A673 (cell line): ENCODE results near the gene DDX41. TPM values are rescaled to one million over a fixed set of nuclear protein-coding genes. Genes with fewer than 3 reads are reported as not detected.

Experiments
- BruUV-seq: library from RNA; stranded (reverse); fragments of 400-500 nt; replicated peaks from 2 replicates; lab custom pipeline; 2021; lab: Mats Ljungman, UMichigan
- CTCF ChIA-PET: fragments of 300-600 bp; sonication (Branson Sonifier 250); formaldehyde crosslinking; loops from one replicate; lab custom pipeline; 2022; ENCODE audit warnings: antibody characterized with exemption; lab: Charles Lee
- POLR2A ChIA-PET: fragments of 300-600 bp; sonication (Branson Sonifier 250); formaldehyde crosslinking; loops from one replicate; lab custom pipeline; 2022; ENCODE audit warnings: antibody characterized with exemption; ENCODE audit not compliant: low non-redundant PET; lab: Charles Lee
- DNase-seq: peaks from one replicate; pipeline ENCODE4 v3.0.0-alpha.2; 2015; ENCODE audit warnings: low spot score
- H3K27ac ChIP-seq: fragments of 200-600 bp; sonication (generic); 2 replicates; pipeline ENCODE4 v1.5.1; 2016; ENCODE audit warnings: mixed run types, low read depth, mild to moderate bottlenecking, mixed read lengths, antibody characterized with exemption, low read length; ENCODE audit not compliant: poor library complexity, severe bottlenecking
- H3K27me3 ChIP-seq: fragments of 200-600 bp; sonication (generic); replicated peaks from 2 replicates; pipeline ENCODE4 v1.6.1; 2017; ENCODE audit warnings: mixed run types, low read depth, mild to moderate bottlenecking, mixed read lengths, antibody characterized with exemption, low read length; ENCODE audit not compliant: insufficient read depth, poor library complexity
- H3K36me3 ChIP-seq: fragments of 200-600 bp; sonication (generic); 2 replicates; pipeline ENCODE4 v1.6.1; 2016; ENCODE audit warnings: mixed run types, mild to moderate bottlenecking, mixed read lengths, antibody characterized with exemption, low read length; ENCODE audit not compliant: insufficient read depth, poor library complexity, severe bottlenecking
- H3K4me1 ChIP-seq: fragments of 200-600 bp; sonication (generic); 2 replicates; pipeline ENCODE4 v1.6.1; 2017; ENCODE audit warnings: mixed run types, mild to moderate bottlenecking, mixed read lengths, antibody characterized with exemption, low read length; ENCODE audit not compliant: insufficient read depth, poor library complexity, severe bottlenecking
- H3K4me3 ChIP-seq: fragments of 200-600 bp; sonication (generic); 2 replicates; pipeline ENCODE4 v1.5.1; 2016; ENCODE audit warnings: low read depth, mixed run types, mild to moderate bottlenecking, mixed read lengths, low read length; ENCODE audit not compliant: poor library complexity, severe bottlenecking
- H3K9me3 ChIP-seq: fragments of 200-600 bp; sonication (generic); 2 replicates; pipeline ENCODE4 v1.6.1; 2016; ENCODE audit warnings: mixed run types, low read depth, mild to moderate bottlenecking, mixed read lengths, antibody characterized with exemption, low read length; ENCODE audit not compliant: poor library complexity, severe bottlenecking
- CTCF ChIP-seq: fragments of 300-800, 200-600 bp; sonication (generic); conservative IDR thresholded peaks from 2 replicates; pipeline ENCODE4 v1.5.1; 2017; ENCODE audit warnings: low read depth, mild to moderate bottlenecking, antibody characterized with exemption, low read length, moderate library complexity, mixed read lengths
- EZH2 ChIP-seq: fragments of 200-600 bp; sonication (generic); IDR thresholded peaks from 2 replicates; pipeline ENCODE4 v1.6.1; 2017; ENCODE audit warnings: borderline replicate concordance, low read depth, mild to moderate bottlenecking, mixed read lengths, antibody characterized with exemption, low read length; ENCODE audit not compliant: poor library complexity, severe bottlenecking
- intact Hi-C: fragments of 100-400 bp; cut with micrococcal nuclease; formaldehyde crosslinking; loops from one replicate; pipeline ENCODE4 v1.10.0; 2022; ENCODE audit not compliant: unreplicated experiment
- total RNA-seq: library from RNA; stranded (reverse); gene quantifications from 2 replicates; pipeline ENCODE4 v1.2.3, GENCODE V29; 2021

Gene DDX41
- total RNA-seq, 1 experiment from 2014 or later: 82.3 TPM

- intact Hi-C loops: no loop called here
- CTCF ChIA-PET: no interaction called here
Measured at GRCh38 chr5:177514541-177514940, 2.2 kb downstream of the DDX41 start.

GRCh38 chr5:177513500-177513899 is 3.3 kb downstream of the DDX41 start:
- Histone ChIP-seq H3K4me1 (no peaks in the 10 kb centered on the region), H3K27ac (no peak overlapping the region), H3K4me3 (no peak overlapping the region), H3K27me3 (no peaks in the 10 kb centered on the region), H3K9me3 (no peaks in the 10 kb centered on the region), H3K36me3 (peaks cover 54% of the 10 kb centered on the region)
- BruUV-seq: no TSS peak
- intact Hi-C loops: no loop called here
- POLR2A ChIA-PET: no interaction called here
- TF ChIP-seq CTCF (no peak), EZH2 (no peak)
- DNase-seq: no peak
- CTCF ChIA-PET: no interaction called here

More at GRCh38 chr5:177514541-177514940, 2.2 kb downstream of the DDX41 start:
- H3K27ac ChIP-seq: no peak overlapping the region
- BruUV-seq: no TSS peak
- H3K4me3 ChIP-seq: no peak overlapping the region
- POLR2A ChIA-PET: no interaction called here
- H3K4me1 ChIP-seq: no peaks in the 10 kb centered on the region
- DNase-seq: no peak
- H3K9me3 ChIP-seq: no peaks in the 10 kb centered on the region
- H3K27me3 ChIP-seq: no peaks in the 10 kb centered on the region
- TF ChIP-seq CTCF (no peak), EZH2 (no peak)
- peaks cover 54% of the 10 kb centered on the region for H3K36me3 ChIP-seq

DNA sequence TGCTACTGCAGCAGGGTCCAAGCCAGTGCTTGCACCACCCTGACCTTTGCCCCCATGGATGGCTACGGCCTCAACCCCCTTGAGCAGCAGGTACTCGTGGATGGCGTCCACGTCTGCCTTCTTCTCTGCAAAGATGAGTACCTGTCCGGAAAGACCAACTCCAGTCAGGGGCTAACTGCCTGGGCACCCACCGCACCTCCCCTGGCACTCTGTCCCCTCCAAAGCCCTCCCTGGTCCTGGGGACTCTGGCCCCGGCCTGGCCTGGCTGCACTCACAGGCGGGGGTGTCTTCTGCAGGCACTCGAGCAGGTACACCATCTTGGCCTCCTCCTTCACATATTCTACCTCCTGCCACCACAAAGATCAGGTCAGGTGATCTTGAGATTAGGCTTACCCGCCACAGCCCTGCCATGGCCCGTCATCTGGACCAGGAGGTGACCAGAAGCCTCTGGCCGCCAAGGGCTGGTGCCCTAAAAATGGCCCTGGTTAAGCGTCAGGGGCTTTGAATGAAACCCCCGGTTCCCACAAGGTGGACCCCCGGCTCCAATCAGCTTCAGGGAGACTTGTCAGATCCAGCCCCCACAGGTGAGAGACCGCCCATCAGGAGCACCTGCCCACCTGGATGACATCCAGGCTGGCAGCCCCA is 3.9 kb downstream of the DDX41 start:
- POLR2A ChIA-PET: no interaction called here
- Histone ChIP-seq H3K36me3 (peaks cover 54% of the 10 kb centered on the region), H3K27me3 (no peaks in the 10 kb centered on the region), H3K4me3 (no peak overlapping the region), H3K4me1 (no peaks in the 10 kb centered on the region), H3K9me3 (no peaks in the 10 kb centered on the region), H3K27ac (no peak overlapping the region)
- CTCF ChIA-PET: no interaction called here
- DNase-seq: no peak
- BruUV-seq: no TSS peak
- TF ChIP-seq EZH2 (no peak), CTCF (no peak)
- intact Hi-C loops: no loop called here
